ENCODE results near the gene HOMER1. TPM values are rescaled to one million over a fixed set of nuclear protein-coding genes. Genes with fewer than 3 reads are reported as not detected.
A peak's percentile ranks its signal among the peaks of the same experiment; 100 is the strongest.

The HOMER1 gene
- polyA plus RNA-seq, 6 donors from 2014 or later = 0.42 to 4.4 (median 2.0) TPM

- ATAC-seq (ENCODE audit: low read depth in 2 of 2) (no peak), DNase-seq (no peak)
- H3K27ac Mint-ChIP-seq = no peak overlapping the region
- no peaks in the 10 kb centered on the region for H3K9me3 Mint-ChIP-seq
- H3K27me3 Mint-ChIP-seq = no peaks in the 10 kb centered on the region
- no peak overlapping the region for H3K4me3 Mint-ChIP-seq
- H3K4me1 Mint-ChIP-seq = no peaks in the 10 kb centered on the region
- H3K36me3 Mint-ChIP-seq = no peaks in the 10 kb centered on the region
Observed at GRCh38 chr5:79471556-79471955, 42.4 kb downstream of the HOMER1 start.

DNA sequence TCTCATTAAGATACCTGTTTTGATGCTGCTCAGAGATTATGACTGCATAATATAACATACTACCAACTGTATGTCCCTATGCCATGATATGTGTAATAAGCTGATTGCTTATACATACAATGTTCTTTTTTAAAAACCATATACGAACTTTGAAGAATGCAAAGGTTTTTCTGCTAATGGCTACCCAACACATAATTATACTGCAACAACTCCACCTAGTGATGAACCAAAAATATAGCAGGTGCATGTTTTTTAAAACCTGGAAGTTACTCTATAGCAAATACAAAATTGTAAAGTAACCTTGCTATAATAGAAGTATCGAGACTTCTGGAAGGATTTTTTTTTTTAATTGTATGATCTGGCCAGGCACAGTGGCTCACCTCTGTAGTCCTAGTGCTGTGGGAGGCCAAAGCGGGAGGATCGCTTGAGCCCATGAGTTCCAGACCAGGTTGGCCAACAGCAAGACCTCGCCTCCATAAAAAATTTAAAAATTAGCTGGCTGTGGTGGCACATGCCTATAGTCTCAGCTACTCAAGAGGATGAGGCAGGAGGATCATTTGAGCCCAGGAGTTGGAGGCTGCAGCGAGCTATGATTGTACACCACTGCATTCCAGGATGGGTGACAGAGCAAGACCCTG is 49.1 kb downstream of the HOMER1 start:
- H3K27ac Mint-ChIP-seq = no peak overlapping the region
- ATAC-seq (ENCODE audit: low read depth in 2 of 2) = no peak
- peaks cover 0 to 11% (median 8%) of the 10 kb centered on the region in 3 donors for H3K27me3 Mint-ChIP-seq
- peak; percentile 0 for DNase-seq
- no peak overlapping the region for H3K4me3 Mint-ChIP-seq
- no peaks in the 10 kb centered on the region for H3K4me1 Mint-ChIP-seq
- H3K9me3 Mint-ChIP-seq = no peaks in the 10 kb centered on the region
- no peaks in the 10 kb centered on the region for H3K36me3 Mint-ChIP-seq

DNA sequence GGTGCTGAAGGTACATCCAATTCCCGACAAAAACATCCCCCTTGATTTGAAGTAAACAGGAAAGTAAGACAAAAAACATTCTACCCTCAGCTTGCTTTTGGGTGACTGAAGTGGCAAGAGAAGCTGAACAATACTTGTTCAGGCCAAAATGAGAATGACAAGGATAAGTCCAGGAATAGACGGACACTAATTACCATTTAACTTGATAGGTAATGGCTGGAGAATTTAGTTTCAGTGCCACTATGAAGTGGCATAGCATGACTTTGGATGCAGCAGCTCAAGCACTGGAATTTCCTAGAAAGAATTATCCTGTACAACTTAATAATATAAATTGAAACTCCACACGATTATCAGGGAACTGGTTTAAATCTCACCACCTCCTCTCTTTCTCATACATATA is 49.7 kb downstream of the HOMER1 start:
- no peak for ATAC-seq (ENCODE audit: low read depth in 2 of 2)
- Mint-ChIP-seq H3K36me3 (no peaks in the 10 kb centered on the region), H3K4me1 (no peaks in the 10 kb centered on the region), H3K4me3 (no peak overlapping the region), H3K27me3 (peaks cover 0 to 11% (median 8%) of the 10 kb centered on the region in 3 donors), H3K27ac (no peak overlapping the region), H3K9me3 (no peaks in the 10 kb centered on the region)
- DNase-seq = no peak

GRCh38 chr5:79459626-79460025 is 54.3 kb downstream of the HOMER1 start:
- Mint-ChIP-seq H3K9me3 (no peaks in the 10 kb centered on the region), H3K36me3 (no peaks in the 10 kb centered on the region), H3K27ac (no peak overlapping the region)

GRCh38 chr5:79456890-79457583 is 56.9 kb downstream of the HOMER1 start:
- Mint-ChIP-seq H3K4me3 (no peak overlapping the region), H3K36me3 (no peaks in the 10 kb centered on the region), H3K9me3 (no peaks in the 10 kb centered on the region), H3K27ac (no peak overlapping the region), H3K27me3 (peaks cover 0 to 8% (median 5%) of the 10 kb centered on the region in 3 donors), H3K4me1 (peaks cover 0 to 3% (median 0%) of the 10 kb centered on the region in 3 donors)
- DNase-seq = no peak
- ATAC-seq (ENCODE audit: low read depth in 2 of 2) = peak in 1 of 2 donors; percentile 18

More at GRCh38 chr5:79459626-79460025, 54.3 kb downstream of the HOMER1 start:
- DNase-seq (no peak), ATAC-seq (ENCODE audit: low read depth in 2 of 2) (no peak)
- H3K4me1 Mint-ChIP-seq = peaks cover 0 to 3% (median 0%) of the 10 kb centered on the region in 3 donors
- no peak overlapping the region for H3K4me3 Mint-ChIP-seq
- H3K27me3 Mint-ChIP-seq = peaks cover 0 to 11% (median 8%) of the 10 kb centered on the region in 3 donors

- no peak for ATAC-seq (ENCODE audit: low read depth in 2 of 2)
- Mint-ChIP-seq H3K9me3 (no peaks in the 10 kb centered on the region), H3K27ac (no peak overlapping the region), H3K4me1 (peaks cover 0 to 3% (median 0%) of the 10 kb centered on the region in 3 donors), H3K36me3 (no peaks in the 10 kb centered on the region), H3K27me3 (peaks cover 0 to 8% (median 5%) of the 10 kb centered on the region in 3 donors), H3K4me3 (no peak overlapping the region)
- no peak for DNase-seq
Observed at GRCh38 chr5:79456400-79456799, 57.5 kb downstream of the HOMER1 start.

DNA sequence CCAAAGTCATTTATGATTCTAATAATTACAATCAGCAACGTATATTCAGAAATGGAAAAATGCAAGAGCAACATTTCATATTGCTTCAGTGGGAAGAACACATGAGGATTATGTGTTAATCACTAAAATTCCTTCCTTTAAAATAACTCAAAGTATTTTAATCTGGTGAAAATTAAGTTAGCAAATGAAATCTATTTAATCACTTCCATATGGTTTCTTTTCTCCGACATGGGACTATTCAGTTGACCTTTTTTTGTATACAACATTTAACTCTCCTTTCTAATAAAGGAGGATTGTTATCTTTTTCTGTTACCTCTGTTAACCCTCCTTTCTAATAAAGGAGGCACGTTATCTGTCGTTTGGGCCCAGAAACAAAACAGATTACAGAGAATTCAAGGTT is 59.9 kb downstream of the HOMER1 start:
- Mint-ChIP-seq H3K27ac (no peak overlapping the region), H3K4me3 (no peak overlapping the region), H3K36me3 (no peaks in the 10 kb centered on the region), H3K27me3 (no peaks in the 10 kb centered on the region), H3K4me1 (peaks cover 0 to 3% (median 0%) of the 10 kb centered on the region in 3 donors), H3K9me3 (no peaks in the 10 kb centered on the region)
- ATAC-seq (ENCODE audit: low read depth in 2 of 2) (no peak), DNase-seq (no peak)

DNA sequence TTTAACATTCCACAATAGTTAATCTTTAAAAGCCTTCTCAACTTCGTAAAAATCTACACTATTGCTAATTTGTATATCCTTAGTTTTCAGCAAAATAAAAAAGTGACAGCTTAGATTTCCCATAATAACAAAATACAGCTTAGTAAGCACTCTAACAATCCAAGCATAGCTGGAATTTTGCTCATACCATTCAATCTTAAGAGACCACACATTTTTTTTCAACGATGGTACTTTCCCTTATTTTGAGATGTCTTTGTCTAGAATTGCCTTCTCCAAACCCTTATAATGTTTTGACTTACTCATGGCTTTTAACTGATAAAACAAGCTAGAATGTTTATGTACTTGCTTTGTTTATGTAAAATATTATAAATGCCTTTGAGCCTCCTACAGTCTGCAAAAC is 65.6 kb downstream of the HOMER1 start:
- Mint-ChIP-seq H3K9me3 (no peaks in the 10 kb centered on the region), H3K4me1 (no peaks in the 10 kb centered on the region), H3K36me3 (no peaks in the 10 kb centered on the region), H3K27ac (no peak overlapping the region), H3K27me3 (no peaks in the 10 kb centered on the region), H3K4me3 (no peak overlapping the region)
- no peak for DNase-seq
- ATAC-seq (ENCODE audit: low read depth in 2 of 2) = no peak

DNA sequence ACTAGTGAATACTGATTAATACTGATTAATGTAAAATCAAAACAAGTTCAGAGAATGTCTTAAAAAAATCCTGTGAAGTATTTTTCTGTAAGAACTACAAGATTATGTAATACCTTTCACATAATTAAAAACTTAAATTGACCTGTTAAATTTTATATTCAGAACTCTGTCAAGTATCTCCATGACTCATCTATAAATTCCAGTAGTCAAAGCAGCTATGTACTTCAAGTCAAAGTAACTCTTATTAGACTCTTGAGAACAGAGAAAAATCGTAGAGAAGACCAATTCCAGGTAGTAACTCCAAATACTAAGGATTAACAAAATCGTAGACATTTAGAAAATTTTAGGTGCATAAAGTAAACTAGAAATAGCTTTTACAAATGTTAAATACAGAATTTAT is 77.1 kb downstream of the HOMER1 start:
- Mint-ChIP-seq H3K9me3 (no peaks in the 10 kb centered on the region), H3K27ac (no peak overlapping the region), H3K27me3 (no peaks in the 10 kb centered on the region), H3K4me1 (no peaks in the 10 kb centered on the region), H3K4me3 (no peak overlapping the region), H3K36me3 (no peaks in the 10 kb centered on the region)
- DNase-seq (no peak), ATAC-seq (ENCODE audit: low read depth in 2 of 2) (no peak)

GRCh38 chr5:79436224-79436623 is 77.7 kb downstream of the HOMER1 start:
- H3K9me3 Mint-ChIP-seq = no peaks in the 10 kb centered on the region
- H3K27me3 Mint-ChIP-seq = no peaks in the 10 kb centered on the region
- DNase-seq (no peak), ATAC-seq (ENCODE audit: low read depth in 2 of 2) (no peak)
- H3K4me3 Mint-ChIP-seq = no peak overlapping the region
- no peak overlapping the region for H3K27ac Mint-ChIP-seq
- H3K36me3 Mint-ChIP-seq = no peaks in the 10 kb centered on the region
- no peaks in the 10 kb centered on the region for H3K4me1 Mint-ChIP-seq

- no peak for ATAC-seq (ENCODE audit: low read depth in 2 of 2)
- H3K9me3 Mint-ChIP-seq = no peaks in the 10 kb centered on the region
- H3K36me3 Mint-ChIP-seq = peaks cover 0 to 2% of the 10 kb centered on the region in 2 donors
- no peak for DNase-seq
- no peak overlapping the region for H3K4me3 Mint-ChIP-seq
- no peaks in the 10 kb centered on the region for H3K27me3 Mint-ChIP-seq
- H3K4me1 Mint-ChIP-seq = no peaks in the 10 kb centered on the region
- no peak overlapping the region for H3K27ac Mint-ChIP-seq
Observed at GRCh38 chr5:79430196-79430595, 83.7 kb downstream of the HOMER1 start.

- Mint-ChIP-seq H3K36me3 (peaks cover 0 to 6% of the 10 kb centered on the region in 2 donors), H3K4me3 (no peak overlapping the region), H3K4me1 (no peaks in the 10 kb centered on the region), H3K9me3 (no peaks in the 10 kb centered on the region), H3K27me3 (no peaks in the 10 kb centered on the region), H3K27ac (no peak overlapping the region)
- ATAC-seq (ENCODE audit: low read depth in 2 of 2) = no peak
- DNase-seq = no peak
Observed at GRCh38 chr5:79423296-79423695, 90.6 kb downstream of the HOMER1 start.

- no peaks in the 10 kb centered on the region for H3K9me3 Mint-ChIP-seq
- no peaks in the 10 kb centered on the region for H3K27me3 Mint-ChIP-seq
- DNase-seq = no peak
- H3K36me3 Mint-ChIP-seq = peaks cover 0 to 5% of the 10 kb centered on the region in 2 donors
- no peak overlapping the region for H3K4me3 Mint-ChIP-seq
- peaks cover 0 to 10% (median 0%) of the 10 kb centered on the region in 3 donors for H3K4me1 Mint-ChIP-seq
- H3K27ac Mint-ChIP-seq = no peak overlapping the region
- ATAC-seq (ENCODE audit: low read depth in 2 of 2) = no peak
Observed at GRCh38 chr5:79420248-79420647, 93.7 kb downstream of the HOMER1 start.

DNA sequence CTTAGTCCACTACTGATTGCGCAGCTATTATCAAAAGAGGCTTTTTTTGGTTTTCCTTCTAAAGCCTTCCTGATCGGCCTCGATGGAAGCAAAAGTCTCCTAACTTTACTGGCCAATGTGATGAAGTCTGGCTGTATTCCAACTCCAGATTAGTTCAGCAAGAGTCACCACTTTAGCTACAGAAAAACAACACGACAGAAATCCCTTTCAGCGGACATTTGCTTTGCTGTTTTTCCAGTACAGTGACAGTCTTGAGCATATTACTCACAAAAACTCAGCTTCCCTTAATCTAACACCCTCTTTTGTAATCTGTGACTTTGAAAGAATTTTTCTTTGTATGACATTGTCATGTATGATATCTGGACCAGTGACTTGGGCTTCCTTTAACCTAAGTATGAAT is 95.7 kb downstream of the HOMER1 start:
- DNase-seq (no peak), ATAC-seq (ENCODE audit: low read depth in 2 of 2) (no peak)
- Mint-ChIP-seq H3K27me3 (no peaks in the 10 kb centered on the region), H3K4me3 (no peak overlapping the region), H3K36me3 (no peaks in the 10 kb centered on the region), H3K4me1 (peaks cover 0 to 10% (median 0%) of the 10 kb centered on the region in 3 donors), H3K27ac (peak overlapping the region in 1 of 6 donors; percentile 4), H3K9me3 (no peaks in the 10 kb centered on the region)

All from naive B cell (primary cell).